ENCODE results near the gene OMG.

- TF ChIP-seq EP300 (IDR thresholded peaks at IDR 0.05) (no peak), CTCF (IDR thresholded peaks at IDR 0.05) (no peak), POLR2A (IDR thresholded peaks at IDR 0.05) (no peak)
Observed at GRCh38 chr17:31279401-31279800, 17.6 kb downstream of the OMG start.

Measured in tibial nerve (tissue), 4 donors.